GM23248 (cell line): Measurements from ENCODE around the gene STAT1.

Experiments used
- EZH2 ChIP-seq: fragments of 200-600 bp; sonication (generic); IDR thresholded peaks from 2 replicates; pipeline ENCODE4 v1.6.1; 2018; ENCODE audit warnings: antibody characterized with exemption, mild to moderate bottlenecking; ENCODE audit not compliant: insufficient read depth, poor library complexity, severe bottlenecking
- EZH2phosphoT487 ChIP-seq: fragments of 200-600 bp; sonication (generic); IDR thresholded peaks from 2 replicates; pipeline ENCODE4 v1.6.1; 2018; ENCODE audit warnings: antibody characterized with exemption, moderate library complexity, mild to moderate bottlenecking, low read depth; ENCODE audit not compliant: insufficient read depth

GRCh38 chr2:190982262-190983034 is 31.5 kb downstream of the STAT1 start:
- TF ChIP-seq EZH2 (no peak), EZH2phosphoT487 (no peak)
